DOHH2 (cell line): Measurements from ENCODE around the gene SRCAP.

ENCODE experiments used
- EZH2phosphoT487 ChIP-seq: fragments of 200-600 bp; sonication (generic); IDR thresholded peaks from 2 replicates; pipeline ENCODE4 v1.6.1; 2017; ENCODE audit warnings: borderline replicate concordance, mild to moderate bottlenecking, antibody characterized with exemption, low read length, moderate library complexity, mixed read lengths
- TF ChIP-seq, protein P1 (sequence below): fragments of 200-600 bp; sonication (generic); IDR thresholded peaks from one replicate; pipeline ENCODE4 v1.5.1; 2014; ENCODE audit warnings: antibody characterized with exemption, mild to moderate bottlenecking, low read depth, low read length; ENCODE audit not compliant: poor library complexity, severe bottlenecking

GRCh38 chr16:30677931-30678585 lies 20.9 kb upstream of the SRCAP start:
- TF ChIP-seq, protein P1, sequence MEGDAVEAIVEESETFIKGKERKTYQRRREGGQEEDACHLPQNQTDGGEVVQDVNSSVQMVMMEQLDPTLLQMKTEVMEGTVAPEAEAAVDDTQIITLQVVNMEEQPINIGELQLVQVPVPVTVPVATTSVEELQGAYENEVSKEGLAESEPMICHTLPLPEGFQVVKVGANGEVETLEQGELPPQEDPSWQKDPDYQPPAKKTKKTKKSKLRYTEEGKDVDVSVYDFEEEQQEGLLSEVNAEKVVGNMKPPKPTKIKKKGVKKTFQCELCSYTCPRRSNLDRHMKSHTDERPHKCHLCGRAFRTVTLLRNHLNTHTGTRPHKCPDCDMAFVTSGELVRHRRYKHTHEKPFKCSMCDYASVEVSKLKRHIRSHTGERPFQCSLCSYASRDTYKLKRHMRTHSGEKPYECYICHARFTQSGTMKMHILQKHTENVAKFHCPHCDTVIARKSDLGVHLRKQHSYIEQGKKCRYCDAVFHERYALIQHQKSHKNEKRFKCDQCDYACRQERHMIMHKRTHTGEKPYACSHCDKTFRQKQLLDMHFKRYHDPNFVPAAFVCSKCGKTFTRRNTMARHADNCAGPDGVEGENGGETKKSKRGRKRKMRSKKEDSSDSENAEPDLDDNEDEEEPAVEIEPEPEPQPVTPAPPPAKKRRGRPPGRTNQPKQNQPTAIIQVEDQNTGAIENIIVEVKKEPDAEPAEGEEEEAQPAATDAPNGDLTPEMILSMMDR = no peak
- TF ChIP-seq EZH2phosphoT487 = no peak
